NCI-H1105 (cell line): Measurements from ENCODE around the gene FMO3.

Source experiments
- DNase-seq: peaks from one replicate; lab custom pipeline; 2025; lab: John Stamatoyannopoulos, UW

Gene FMO3

DNA sequence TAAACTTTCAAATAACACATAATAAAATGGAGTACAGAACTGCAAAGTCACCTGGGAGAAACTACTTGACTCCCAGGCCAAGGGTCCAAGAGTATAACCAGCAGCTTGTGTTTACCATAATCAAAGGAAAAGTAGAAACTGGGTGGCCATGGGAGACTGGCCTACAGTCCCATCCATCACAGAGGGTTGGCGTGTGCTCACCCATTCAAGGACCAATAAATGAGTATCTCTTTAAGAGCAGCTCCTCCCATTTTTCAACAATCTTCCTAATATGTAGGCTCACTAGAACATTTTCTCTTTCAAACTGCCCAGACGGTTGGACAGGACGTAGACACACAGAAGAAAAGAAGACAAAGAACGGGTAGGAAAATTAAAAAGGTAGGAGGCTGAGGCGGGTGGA is at the start of gene FMO3:
Gene FMO3 (plus strand): TSS at position 302 of the 400 bp plus-strand sequence. CDS start 1,754 bp downstream, outside the sequence.
- DNase-seq: no peak

DNA sequence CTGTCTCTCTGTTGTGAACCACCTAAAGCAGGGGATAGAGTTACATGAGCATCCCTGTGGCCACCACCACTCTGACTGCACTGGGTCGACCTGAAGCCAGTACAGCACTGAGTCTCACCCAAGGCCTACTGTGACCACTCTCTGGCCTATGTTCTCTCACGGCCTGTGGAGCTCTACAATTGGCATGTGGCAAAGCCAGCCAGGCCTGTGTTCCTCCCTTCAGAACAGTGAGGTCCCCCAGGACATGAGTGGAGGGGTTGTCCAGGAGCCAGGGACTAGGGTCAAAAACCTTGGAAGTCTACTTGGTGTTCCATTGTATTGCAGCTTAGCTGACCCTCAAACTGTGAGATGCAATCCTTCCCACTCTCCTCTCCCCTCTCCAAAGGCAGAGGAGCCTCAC is 42.7 kb upstream of the FMO3 start:
- no peak for DNase-seq

DNA sequence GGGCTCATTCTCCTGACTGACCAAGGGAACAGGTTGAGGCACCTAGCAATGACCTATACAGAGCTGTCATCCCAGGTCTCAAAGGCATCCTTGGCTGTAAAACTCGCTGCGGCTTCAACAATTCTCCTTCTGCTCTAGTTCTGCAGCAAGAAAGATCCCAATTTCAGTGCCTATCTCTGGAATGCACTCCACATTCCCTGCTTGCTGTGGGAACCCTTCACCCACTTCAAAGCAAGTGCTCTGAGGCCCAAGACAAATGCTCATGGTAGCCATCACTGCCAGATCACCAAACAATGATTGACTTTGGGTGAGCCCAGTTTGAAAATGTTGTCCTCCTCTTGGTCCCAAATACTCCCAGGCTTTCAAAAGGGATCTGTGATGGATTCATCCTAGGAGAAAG is 37.7 kb upstream of the FMO3 start:
- no peak for DNase-seq

DNA sequence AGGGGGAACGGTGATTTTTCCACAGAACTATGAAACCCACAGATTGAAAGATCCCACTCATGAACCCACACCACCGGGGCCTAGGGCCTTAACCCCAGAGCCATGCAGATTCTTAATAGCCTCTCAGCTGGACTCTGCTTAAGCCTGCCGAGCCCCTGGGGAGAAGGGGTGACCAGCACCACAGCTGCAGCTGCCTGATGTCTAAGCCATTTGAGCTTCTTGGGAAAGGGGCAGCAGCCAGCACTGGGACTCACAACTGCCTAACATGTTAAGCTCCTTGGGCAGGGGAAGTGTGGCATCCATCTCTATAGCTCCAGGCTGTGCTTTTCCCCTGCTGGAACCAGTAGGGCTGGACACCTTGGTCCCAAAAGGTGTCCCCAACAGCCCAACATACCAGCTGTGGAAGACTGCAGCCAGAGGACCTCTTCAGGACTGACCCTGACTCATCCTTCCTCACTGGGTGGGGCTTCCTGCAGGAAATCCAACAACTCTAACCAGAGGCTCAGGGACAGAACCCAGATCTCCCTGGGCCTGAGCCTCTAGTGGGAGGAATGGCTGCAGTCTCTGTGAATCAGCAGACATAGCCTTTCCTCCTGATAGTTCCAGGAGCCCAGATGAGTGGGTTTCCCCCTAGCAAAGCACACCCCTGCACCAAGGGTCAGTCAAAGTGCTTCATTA is 34.6 kb upstream of the FMO3 start:
- no peak for DNase-seq

DNA sequence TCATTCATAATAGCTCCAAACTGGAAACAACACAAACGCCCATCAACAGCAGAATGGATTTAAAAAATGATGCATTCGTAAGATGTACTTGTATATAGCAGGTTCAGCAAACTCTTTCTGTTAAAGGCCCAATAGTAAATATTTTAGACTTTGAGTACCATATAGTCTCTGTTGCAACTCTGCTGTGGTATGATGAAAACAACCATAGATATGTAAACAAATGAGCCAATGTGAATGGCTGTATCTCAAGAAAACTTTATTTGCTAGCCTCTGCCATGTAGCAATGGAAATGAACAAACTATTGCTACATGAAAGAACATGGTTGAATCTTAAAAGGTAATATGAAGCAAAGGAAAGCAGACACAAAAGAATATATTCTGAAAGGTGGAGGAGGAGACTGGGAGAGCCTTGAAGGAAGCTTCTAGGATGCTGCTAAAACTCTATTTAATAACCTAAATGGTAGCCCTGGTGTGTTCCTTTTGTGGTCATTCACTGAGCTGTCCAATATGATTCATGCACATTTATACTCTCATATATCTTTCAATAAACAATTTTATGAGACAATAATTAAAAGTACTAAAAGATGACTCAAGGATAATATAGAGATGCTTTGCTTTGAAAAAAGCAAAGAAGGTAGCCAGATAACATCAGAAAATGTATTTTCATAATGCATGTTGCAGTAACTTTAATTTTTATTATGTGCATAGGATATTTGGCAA is 29.1 kb upstream of the FMO3 start:
- DNase-seq: no peak

DNA sequence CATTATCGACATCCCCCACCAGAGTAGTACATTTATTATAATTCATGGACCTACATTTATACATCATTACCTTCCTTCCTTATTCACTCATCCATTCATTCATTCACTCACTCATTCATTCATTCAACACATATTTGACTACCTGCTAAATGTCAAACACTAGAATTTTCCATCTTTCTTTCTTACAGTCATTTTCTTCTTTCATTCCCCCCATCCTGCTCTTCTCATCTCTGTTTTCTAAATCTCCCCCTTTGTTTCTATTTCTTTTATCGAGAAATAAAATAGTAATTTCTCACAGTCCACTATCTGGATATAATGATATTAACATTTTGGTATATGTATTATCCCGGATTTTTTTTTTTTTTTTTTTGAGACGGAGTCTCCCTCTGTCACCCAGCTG is 27.8 kb upstream of the FMO3 start:
- DNase-seq: no peak

DNA sequence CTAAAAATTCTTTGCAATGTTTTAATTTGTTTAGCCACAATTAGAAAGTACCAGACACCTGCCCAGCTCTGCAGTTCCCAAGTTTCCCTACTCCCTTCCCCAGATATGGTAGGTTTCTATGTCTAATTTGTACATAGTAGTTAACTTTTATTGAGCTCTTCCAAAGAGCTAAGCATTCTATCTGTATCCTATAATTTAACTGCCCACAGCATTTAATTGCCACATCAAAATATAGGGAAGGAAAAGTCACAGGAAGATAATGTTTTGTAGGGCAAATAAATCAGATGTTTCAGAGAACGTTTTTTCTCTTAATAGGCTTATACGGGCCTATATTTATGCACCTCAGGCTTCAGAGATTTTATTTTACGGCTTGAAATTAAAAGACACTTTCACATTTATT is 15.7 kb upstream of the FMO3 start:
- no peak for DNase-seq

DNA sequence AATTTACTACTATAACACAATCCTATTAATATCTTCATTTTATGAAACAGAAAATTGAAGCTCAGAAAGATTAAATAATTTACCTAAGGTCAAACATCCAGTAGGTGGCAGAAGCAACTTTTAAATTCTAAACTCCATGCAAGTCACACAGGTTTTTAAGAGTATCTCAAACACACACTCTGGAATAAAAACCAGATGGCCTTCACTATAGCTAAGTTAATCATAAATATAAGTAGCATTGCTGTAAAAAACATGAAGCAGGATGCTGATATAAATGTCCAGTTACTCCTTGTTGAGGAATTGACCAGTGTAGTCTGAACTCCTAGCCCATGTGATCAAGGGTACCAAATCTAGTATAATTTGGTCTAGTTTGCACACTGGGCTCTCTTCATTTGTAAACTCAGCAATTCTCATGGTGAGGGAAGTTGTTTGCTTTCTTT is 9.4 kb upstream of the FMO3 start:
- peak; percentile 30 for DNase-seq

DNA sequence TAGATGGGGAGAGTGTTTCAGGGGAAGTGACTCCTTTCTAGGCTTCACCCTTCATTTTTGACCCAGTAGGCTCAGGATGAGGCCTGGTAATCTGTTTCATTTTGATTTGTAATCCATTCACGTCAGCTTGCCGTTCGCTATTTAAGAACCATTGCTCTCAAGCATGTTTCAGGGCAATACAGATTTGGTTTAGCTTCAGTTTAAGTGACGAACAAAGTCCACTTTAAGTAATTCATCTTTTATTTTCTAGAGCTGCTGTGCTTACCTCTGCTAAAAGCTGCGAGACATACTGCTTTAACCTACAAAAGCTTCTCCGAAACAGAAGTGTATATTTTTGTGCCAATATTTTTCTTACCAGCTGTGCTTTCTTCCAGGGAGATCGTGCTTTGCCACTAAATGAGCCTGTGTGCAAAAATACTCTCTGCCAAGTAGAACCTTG is 8.9 kb upstream of the FMO3 start:
- DNase-seq: no peak

DNA sequence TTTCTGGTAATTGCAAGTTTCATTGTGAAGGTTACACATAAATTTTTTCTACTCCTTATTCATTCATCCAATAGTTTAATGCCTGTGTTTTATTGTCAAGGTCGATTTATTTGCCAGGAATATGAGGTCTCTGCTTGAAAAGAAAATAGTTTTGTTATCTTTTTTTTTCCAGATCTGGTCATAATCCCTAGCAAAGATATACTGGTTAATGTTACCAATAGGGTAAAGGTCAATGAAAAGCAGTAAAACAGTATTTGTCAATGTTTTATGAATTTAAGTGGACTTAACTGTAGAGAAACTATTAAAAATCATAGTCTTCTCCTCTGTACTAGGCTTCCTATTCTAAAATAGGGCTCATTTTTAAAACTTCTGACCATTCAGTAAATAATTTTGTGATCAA is 8.1 kb upstream of the FMO3 start:
- DNase-seq: no peak

DNA sequence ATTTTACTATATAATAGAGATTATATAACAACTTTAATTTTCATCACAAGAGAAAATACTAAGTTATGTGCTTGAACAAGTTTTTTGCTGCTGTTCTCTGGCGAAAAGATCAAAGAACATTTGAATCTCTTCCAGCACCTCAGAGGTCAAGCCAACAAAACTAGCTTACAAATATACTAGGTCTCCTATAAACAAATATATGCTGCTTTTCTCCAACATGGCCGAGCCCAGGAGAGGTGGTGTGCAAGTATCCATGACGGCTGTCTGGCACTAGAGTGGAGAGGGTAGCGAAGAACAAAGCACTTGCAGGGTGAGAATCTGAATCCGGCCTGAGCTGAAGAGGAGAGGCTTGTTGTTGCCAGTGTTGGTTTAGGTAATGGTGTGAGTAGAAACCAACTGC is 7.5 kb upstream of the FMO3 start:
- no peak for DNase-seq

DNA sequence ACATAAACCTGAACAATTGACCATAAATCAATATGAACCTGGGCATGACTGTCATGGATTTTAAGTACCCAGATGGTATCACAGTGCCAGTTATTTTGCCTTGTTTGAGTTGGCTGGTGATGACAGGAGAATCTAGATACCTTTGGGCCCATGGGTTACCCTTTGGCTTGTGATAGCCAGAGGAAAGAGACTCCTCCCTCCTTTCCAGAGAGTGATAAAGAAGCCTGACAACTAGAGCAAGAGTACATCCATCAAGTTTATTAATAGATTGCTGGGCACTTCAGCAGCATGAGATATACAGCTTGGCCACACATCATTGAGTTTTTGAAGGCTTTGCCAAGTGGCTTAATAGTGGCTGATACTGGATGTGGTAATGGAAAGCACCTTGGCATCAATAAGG is 6.6 kb upstream of the FMO3 start:
- no peak for DNase-seq

DNA sequence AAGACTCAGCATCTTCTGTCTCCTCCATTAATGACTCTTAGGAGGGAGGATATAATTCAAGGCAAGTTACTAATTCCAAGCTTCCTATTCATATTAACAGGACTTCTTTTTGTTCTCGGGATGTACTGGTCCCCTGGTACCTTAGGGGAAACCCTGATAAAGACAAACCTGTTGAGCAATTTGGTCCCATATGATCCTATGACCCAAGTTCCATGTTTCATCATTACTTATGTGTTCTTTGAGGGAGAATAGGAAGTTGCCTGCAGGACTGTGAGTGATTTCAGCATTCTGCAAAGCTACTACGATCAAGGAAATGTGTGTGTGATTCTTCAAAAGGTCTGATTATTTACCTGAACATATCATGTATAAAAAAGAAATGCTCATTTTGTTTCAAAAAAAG is 5.8 kb upstream of the FMO3 start:
- no peak for DNase-seq

DNA sequence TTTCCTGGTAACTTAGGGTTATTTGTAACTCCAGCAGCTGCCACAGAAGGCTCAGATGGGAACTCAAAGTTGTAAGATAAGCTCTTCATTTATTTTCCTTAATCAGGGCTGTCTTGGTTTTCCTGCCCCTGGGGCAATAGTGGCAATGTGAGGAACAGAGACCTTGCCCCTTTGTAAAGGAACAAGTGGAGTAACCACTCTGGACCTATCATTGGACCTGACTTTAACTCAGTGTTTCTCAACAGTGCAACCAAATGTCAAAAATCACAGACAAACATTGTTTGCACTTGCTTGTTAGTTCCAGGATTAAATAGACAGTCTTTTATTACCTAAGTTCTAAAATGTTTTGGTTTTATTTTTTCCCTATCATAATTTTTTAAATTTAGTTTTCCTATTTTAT is 2.8 kb upstream of the FMO3 start:
- no peak for DNase-seq

DNA sequence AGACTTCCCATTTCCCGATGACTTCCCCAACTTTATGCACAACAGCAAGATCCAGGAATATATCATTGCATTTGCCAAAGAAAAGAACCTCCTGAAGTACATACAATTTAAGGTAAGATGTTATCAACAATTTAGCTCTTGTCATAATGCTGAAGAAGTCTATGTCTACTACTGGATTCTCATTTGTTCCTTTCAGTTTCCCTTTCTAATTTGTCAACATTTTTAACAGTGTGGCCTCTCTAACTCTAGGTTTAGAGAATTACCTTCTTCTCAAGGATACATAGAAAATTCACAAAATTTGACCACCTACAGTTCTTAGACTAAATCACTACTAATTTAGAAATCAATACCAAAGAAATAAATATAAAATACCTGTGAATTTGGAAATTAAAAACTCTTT is 13.2 kb downstream of the FMO3 start:
- no peak for DNase-seq

DNA sequence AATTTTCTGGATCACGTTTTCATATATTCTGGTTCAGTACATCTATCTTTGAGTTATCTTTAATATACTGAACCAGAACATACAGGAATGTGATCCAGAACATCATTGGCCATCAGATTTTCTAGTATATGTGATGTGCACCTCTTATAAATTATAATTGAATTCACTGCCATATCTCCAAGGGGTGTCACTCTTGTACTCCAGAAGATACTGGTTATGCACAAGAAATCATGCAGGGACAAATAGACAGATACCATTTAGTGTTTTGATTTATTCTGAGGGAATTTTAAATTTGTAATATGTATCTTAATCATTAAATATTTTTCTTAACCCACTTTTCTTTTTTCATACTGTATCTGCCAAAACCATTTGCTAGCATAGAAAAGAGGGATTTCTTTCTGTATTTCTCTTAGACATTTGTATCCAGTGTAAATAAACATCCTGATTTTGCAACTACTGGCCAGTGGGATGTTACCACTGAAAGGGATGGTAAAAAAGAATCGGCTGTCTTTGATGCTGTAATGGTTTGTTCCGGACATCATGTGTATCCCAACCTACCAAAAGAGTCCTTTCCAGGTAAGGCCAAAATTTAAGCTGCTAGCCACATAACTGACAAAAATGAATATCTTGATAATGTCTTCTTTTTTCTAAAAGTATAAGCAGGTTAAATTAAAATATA is 16.7 kb downstream of the FMO3 start:
- DNase-seq: no peak

DNA sequence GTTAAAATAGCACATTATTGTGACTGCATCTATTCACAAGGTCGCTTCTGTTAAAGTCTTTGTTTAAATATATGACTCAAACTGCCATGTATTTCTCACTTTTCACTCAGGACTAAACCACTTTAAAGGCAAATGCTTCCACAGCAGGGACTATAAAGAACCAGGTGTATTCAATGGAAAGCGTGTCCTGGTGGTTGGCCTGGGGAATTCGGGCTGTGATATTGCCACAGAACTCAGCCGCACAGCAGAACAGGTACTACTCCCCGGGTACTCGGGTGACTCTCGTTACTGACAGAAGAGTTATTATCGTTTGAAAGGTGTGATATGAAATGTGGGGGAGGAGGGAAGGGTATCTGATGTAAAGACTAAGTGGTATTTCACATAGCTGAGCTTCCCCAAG is 17.3 kb downstream of the FMO3 start:
- DNase-seq: no peak

DNA sequence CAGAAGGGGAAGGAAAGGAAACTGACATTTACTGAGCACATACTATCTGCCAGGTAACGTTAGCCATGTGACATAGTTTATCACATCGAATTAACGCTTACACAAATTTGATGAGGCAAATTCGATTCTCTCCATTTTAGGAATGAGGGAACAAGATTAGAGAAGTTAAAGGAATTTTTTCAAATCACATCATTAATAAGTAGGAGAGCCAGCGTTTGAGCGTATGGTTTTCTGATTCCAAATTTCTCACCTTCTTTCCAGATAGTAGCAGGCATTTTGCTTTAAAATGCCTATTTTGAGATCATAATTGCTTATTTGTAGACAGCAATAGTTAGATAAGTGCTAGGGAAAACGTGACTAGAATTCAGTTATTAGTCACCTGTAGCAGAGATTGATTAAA is 19.3 kb downstream of the FMO3 start:
- no peak for DNase-seq

DNA sequence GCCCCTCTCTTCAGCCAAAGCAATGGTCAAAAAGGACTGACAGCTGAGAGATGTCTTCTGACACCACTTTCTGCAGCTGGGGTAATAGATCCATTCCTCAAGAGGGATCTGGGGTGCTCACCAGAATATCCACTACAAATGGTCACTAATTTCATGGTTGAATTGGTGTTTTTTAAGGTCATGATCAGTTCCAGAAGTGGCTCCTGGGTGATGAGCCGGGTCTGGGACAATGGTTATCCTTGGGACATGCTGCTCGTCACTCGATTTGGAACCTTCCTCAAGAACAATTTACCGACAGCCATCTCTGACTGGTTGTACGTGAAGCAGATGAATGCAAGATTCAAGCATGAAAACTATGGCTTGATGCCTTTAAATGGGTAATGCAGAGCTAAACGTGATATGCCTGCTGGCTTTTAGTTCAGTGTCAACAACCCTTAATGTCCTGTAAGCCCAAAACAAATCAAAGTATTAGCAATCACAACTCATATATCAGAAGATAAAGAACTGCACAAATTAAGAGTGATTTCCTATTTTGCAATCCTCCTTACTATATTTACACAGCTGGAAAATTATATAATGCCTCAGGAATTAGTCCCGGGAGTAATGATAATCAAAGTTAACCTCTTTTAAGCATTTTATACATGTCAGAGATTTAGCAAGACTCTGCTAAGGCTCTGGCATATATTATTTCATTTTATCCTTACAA is 20.1 kb downstream of the FMO3 start:
- no peak for DNase-seq

DNA sequence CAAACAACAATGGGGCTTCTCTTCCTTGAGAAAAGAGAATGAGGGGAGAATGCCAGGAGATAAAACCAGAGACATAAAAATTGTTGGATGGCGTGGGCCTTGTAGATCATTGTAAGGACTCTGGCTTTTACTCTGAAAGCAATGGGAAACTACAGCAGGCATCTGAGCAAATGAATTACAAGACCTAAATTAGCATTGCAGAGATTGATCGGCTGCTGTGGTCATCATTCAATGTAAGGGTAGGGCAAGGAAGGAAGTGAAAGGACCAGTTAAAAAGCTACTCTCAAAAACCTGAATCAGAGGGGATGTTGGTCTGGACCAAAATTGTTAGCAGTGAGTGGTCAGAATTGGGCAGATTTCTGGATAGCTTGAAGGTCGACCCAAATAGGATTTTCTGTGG is 21.4 kb downstream of the FMO3 start:
- no peak for DNase-seq

DNA sequence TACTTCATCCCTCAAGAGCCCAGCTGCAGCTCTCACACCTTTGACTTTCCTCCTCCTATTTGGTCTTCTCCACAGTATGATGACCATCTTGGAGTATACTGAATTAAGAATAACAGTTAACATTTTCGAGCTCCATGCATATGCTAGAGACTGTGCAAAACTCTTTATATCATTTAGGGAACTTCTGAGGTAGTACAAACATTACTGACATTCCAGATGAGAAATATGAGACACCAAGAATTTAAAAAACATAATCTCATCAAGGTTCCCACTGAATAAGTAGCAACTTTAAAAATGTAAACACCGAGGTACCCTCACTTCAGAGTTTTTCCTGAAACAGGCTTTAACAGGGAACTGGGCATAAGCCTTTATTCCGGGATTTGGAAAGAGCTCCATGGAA is 22.7 kb downstream of the FMO3 start:
- no peak for DNase-seq

DNA sequence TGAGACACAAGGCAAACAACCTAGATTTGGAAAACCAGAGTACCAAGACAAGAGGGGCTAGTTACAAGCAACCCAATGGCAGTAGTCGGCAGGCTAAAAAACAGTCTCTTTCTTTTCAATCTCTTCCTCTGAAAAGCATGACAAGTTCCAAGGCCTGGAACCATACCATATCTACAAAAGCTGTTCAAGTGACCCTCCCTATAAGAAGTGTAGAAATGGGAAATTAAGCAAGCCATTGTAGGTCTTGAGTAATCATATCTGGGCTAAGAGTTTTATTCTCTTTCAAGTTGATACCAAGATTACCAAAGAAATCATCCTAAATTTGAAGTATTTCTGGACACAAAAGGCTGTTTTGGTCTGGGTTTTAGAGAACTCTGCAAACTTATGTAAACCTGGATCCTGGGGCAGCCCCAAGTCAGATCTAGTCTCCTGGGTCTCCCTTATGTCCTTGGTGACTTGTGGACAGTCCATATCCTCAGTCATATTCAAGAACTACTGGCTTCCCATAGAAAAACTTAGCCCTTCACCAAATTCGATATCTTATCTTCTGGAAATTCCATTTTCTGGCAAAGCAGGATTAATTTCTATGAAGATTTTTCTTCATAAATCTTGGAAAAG is 24.7 kb downstream of the FMO3 start:
- no peak for DNase-seq
